ENCODE results near the gene MTIF2. TPM values are rescaled to one million over a fixed set of nuclear protein-coding genes. Genes with fewer than 3 reads are reported as not detected.
"Not testable (repeated sequence)": the region's sequence is repeated elsewhere in the genome, so short reads cannot be mapped to it uniquely, and the experiment has no call there.

MTIF2 gene
- total RNA-seq, 1 experiment from 2014 or later = 49.8 TPM

GRCh38 chr2:55282110-55282917 lies 13.3 kb upstream of the MTIF2 start:
- DNase-seq (ENCODE audit: low read depth, low spot score) = peak; percentile 19
- intact Hi-C loops (cut with micrococcal nuclease) = no loop called here
- Histone ChIP-seq H3K36me3 (ENCODE audit: control insufficient read depth in 1 of 2, insufficient read depth in 2 of 2, low read length in 2 of 2) (no peaks in the 10 kb centered on the region), H3K9me3 (ENCODE audit: control insufficient read depth in 1 of 2, insufficient read depth in 1 of 2, low read depth in 1 of 2, low read length in 2 of 2) (no peaks in the 10 kb centered on the region), H3K27me3 (ENCODE audit: insufficient read depth, low read length) (no peaks in the 10 kb centered on the region), H3K4me1 (ENCODE audit: control insufficient read depth in 1 of 2, insufficient read depth in 2 of 2, low read length in 2 of 2) (peaks cover 0 to 16% of the 10 kb centered on the region in 2 experiments; a peak in 2 of 4 replicates), H2AFZ (ENCODE audit: low read depth, low read length, poor library complexity, severe bottlenecking) (no peak overlapping the region), H3K9ac (ENCODE audit: low read length) (peak overlapping the region; percentile 58), H4K20me1 (ENCODE audit: insufficient read depth) (no peaks in the 10 kb centered on the region), H3K4me3 (replicated peaks in 1 of 2; ENCODE audit: low read depth in 1 of 2, low read length in 2 of 2) (peak overlapping the region; percentile 46 to 61), H3K9me2 (ENCODE audit: insufficient read depth) (no peaks in the 10 kb centered on the region), H3K4me2 (ENCODE audit: low read length) (peak overlapping the region; percentile 78), H3K27ac (ENCODE audit: low read depth, low read length) (peak overlapping the region; percentile 27; the same call in 1 of the 2 replicates), H3K79me2 (ENCODE audit: insufficient read depth, low read length) (no peaks in the 10 kb centered on the region)
- ATAC-seq = peak; percentile 95
- CTCF ChIA-PET = no interaction called here
- POLR2A ChIA-PET = no interaction called here
- RAD21 ChIA-PET (ENCODE audit: low non-redundant PET in 1 of 2, low total read pairs in 2 of 2, uncharacterized antibody in 2 of 2, unreplicated experiment in 2 of 2) = no interaction called here
- TF ChIP-seq ZNF274 (IDR thresholded peaks at IDR 0.05; ENCODE audit: low read depth, low read length) (no peak), JUND (IDR thresholded peaks at IDR 0.05) (no peak), TCF7L2 (IDR thresholded peaks at IDR 0.05; ENCODE audit: borderline replicate concordance, extremely low read depth, insufficient read depth, insufficient read length) (peak; percentile 11), ZFX (IDR thresholded peaks at IDR 0.05) (peak; percentile 33; the same call in 1 of the 2 replicates), MAX (IDR thresholded peaks at IDR 0.05) (peak; percentile 56; the same call in 1 of the 2 replicates), POLR2AphosphoS5 (IDR thresholded peaks at IDR 0.05; ENCODE audit: low read depth, low read length) (peak; percentile 74)
- TSS peak; percentile 57 for BruUV-seq (replicated peaks)

- H3K79me2 ChIP-seq (ENCODE audit: insufficient read depth, low read length); H3K27ac ChIP-seq (ENCODE audit: low read depth, low read length); DNase-seq (ENCODE audit: low read depth, low spot score); BruUV-seq (replicated peaks); H3K4me3 ChIP-seq (replicated peaks in 1 of 2; ENCODE audit: low read depth in 1 of 2, low read length in 2 of 2); ATAC-seq; RAD21 ChIA-PET (ENCODE audit: low non-redundant PET in 1 of 2, low total read pairs in 2 of 2, uncharacterized antibody in 2 of 2, unreplicated experiment in 2 of 2); H2AFZ ChIP-seq (ENCODE audit: low read depth, low read length, poor library complexity, severe bottlenecking); H4K20me1 ChIP-seq (ENCODE audit: insufficient read depth); CTCF ChIA-PET; POLR2A ChIA-PET; H3K27me3 ChIP-seq (ENCODE audit: insufficient read depth, low read length); H3K36me3 ChIP-seq (ENCODE audit: control insufficient read depth in 1 of 2, insufficient read depth in 2 of 2, low read length in 2 of 2); H3K9me3 ChIP-seq (ENCODE audit: control insufficient read depth in 1 of 2, insufficient read depth in 1 of 2, low read depth in 1 of 2, low read length in 2 of 2); H3K9ac ChIP-seq (ENCODE audit: low read length); intact Hi-C loops (cut with micrococcal nuclease); H3K9me2 ChIP-seq (ENCODE audit: insufficient read depth): not testable (repeated sequence)
- H3K4me2 ChIP-seq (ENCODE audit: low read length) = peak overlapping the region; percentile 78; the same call in 1 of the 2 replicates
- 0 out of 2 replicates have a peak, but pooled peaks have one; percentile 9 for TF ChIP-seq FOSL1 (IDR thresholded peaks at IDR 0.05; ENCODE audit: low read depth)
- peaks cover 0 to 16% of the 10 kb centered on the region in 2 experiments; a peak in 2 of 4 replicates for H3K4me1 ChIP-seq (ENCODE audit: control insufficient read depth in 1 of 2, insufficient read depth in 2 of 2, low read length in 2 of 2)
These were observed 12.0 kb upstream of the MTIF2 start for GRCh38 chr2:55280851-55281546.

- H2AFZ ChIP-seq (ENCODE audit: low read depth, low read length, poor library complexity, severe bottlenecking); H3K36me3 ChIP-seq (ENCODE audit: control insufficient read depth in 1 of 2, insufficient read depth in 2 of 2, low read length in 2 of 2); H3K9ac ChIP-seq (ENCODE audit: low read length); intact Hi-C loops (cut with micrococcal nuclease); RAD21 ChIA-PET (ENCODE audit: low non-redundant PET in 1 of 2, low total read pairs in 2 of 2, uncharacterized antibody in 2 of 2, unreplicated experiment in 2 of 2); H3K9me2 ChIP-seq (ENCODE audit: insufficient read depth); BruUV-seq (replicated peaks); H3K9me3 ChIP-seq (ENCODE audit: control insufficient read depth in 1 of 2, insufficient read depth in 1 of 2, low read depth in 1 of 2, low read length in 2 of 2); H3K27me3 ChIP-seq (ENCODE audit: insufficient read depth, low read length); POLR2A ChIA-PET; DNase-seq (ENCODE audit: low read depth, low spot score); H3K79me2 ChIP-seq (ENCODE audit: insufficient read depth, low read length); H4K20me1 ChIP-seq (ENCODE audit: insufficient read depth); CTCF ChIA-PET; ATAC-seq; H3K27ac ChIP-seq (ENCODE audit: low read depth, low read length); H3K4me2 ChIP-seq (ENCODE audit: low read length); H3K4me3 ChIP-seq (replicated peaks in 1 of 2; ENCODE audit: low read depth in 1 of 2, low read length in 2 of 2): not testable (repeated sequence)
- H3K4me1 ChIP-seq (ENCODE audit: control insufficient read depth in 1 of 2, insufficient read depth in 2 of 2, low read length in 2 of 2) = peaks cover 0 to 16% of the 10 kb centered on the region in 2 experiments; a peak in 2 of 4 replicates
These were observed 10.9 kb upstream of the MTIF2 start for GRCh38 chr2:55279859-55280424.
